HG03095 (cell line): ENCODE measurements around the gene PPP6R1.

Experiments
- ATAC-seq: cut with Tn5 transposase; IDR thresholded peaks from one replicate; pipeline ENCODE4 v1.9.1; 2021; ENCODE audit warnings: moderate library complexity; ENCODE audit not compliant: unreplicated experiment

The PPP6R1 gene

DNA sequence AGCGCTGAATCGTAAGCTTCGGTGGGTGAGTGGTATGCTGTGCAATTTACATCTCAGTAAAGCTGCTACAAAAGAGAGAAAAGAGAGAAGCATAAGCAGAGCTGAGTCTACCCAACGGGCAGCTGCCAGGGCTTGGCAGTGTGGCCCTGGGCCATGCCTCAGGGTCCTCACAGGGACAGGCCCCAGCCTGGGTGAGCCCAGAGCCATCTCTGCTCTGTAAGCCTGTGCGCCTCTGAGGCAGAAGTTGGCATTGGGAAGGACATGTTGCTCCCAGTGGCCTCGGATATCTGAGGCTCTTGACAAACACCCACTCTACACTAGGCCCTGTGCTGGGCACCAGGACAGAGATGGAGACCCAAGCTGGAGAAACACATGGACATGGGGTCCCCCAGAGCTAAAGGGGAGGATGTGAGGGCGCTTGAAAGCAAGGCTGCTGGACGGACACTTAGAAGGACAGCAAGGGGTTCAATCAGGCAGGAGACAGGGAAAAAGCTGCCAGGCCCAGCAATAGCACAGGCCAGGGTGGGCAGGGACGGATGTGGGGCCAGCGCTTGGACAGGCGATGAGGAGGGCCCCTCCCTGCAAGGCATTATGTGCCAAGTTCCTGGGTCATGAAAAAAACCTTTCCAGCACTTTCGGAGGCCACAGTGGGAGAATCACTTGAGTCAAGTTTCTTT is 14.7 kb downstream of the PPP6R1 start:
- no peak for ATAC-seq

- ATAC-seq: no peak
These were observed 16.3 kb downstream of the PPP6R1 start for GRCh38 chr19:55242517-55242916.

DNA sequence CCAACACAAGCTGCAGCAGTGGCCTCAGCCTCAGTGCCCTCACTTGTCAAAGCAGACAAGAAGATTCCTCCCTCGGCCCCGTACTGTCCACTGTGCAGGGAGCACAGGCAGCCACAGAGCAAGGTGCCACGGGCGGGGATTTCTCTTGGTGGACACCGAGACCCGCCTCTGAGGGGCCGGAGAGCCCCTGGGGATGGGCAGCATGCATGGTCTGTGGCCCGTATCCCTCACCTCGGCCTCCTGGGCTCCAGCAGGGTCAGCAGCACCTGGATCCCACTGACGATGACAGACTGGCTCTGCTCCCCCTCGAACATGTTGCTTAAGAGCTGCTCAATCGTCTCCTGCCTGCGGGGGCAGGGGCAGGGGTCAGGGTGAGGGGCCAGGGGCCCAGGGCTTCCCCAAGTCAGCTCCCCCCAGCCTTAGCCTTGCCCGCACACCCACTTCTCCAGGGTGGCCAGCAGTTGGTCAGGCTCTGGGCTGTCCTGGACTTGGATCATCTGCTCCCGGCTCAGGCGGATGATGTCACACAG is 16.8 kb downstream of the PPP6R1 start:
- ATAC-seq: no peak

- ATAC-seq: no peak
These were observed 17.5 kb downstream of the PPP6R1 start for GRCh38 chr19:55241143-55241934.

GRCh38 chr19:55240713-55241020 is 18.1 kb downstream of the PPP6R1 start:
- no peak for ATAC-seq

DNA sequence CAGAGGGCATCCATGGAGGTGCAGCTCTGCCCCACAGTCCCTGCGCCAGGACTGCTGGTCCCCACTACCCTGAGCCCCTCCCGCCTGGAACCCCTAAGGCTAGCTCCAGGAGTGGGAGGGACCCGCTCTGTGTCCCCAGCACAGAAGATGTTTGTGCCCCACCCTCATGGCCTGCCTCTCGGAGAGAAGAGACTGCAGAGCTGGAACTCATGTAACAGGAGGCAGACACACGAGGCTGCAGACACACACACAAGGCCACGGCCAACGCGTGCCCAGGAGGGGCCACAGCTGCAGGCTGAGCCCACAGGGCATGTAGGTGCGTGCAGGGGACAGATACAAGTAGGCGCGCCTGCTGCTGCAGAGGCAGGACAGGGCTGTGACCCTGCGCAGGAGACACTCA is 19.8 kb downstream of the PPP6R1 start:
- no peak for ATAC-seq

DNA sequence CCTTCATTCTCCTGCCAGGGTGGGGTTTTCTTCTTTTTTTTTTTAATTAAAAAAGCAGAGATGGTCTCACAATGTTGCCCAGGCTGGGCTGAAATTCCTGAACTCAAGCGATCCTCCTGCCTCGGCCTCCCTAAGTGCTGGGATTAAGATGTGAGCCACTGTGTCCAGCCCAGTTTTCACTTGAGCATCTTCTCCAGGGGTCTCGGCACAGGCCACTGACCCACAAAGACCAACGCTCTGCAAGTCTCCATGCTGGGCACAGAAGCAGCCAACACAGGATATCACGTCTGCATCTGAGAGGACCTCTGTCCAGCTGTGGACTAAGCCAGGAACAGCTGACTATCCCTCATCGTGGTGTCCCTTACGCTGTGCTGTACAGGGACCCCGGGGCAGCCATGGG is 20.8 kb downstream of the PPP6R1 start:
- ATAC-seq: no peak

DNA sequence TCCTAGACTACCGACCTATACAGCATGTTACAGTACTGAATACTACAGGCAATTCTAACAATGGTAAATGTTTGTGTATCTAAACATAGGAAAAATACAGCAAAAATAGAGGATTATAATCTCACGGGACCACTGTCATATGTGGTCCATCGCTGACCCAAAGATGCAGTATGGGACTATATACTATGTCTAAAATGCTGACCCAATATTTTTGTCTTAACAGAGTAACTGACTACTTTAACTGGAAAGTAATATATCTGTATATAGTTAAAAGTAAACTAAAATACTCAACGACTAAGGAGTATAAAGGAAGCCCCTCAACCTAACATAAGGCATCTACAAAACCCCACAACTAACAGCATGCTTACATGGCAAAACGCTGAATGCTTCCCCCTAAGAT is 25.8 kb downstream of the PPP6R1 start:
- ATAC-seq: no peak

DNA sequence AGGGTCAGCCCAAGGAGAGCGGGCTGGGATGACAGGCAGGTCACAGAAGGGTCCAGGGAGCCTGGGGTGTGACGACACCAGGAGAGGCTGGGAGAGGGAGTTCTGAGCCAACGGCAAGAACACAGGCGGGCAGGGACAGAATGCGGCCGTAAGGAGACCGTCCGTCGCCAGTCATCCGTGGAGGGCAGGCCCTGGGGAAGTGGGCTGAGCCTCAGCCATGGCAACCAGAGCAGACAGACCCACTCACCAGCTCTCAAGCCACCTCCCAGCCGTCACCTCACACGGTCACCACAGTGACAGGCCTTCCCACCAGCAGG is 26.6 kb downstream of the PPP6R1 start:
- ATAC-seq: no peak

- no peak for ATAC-seq
These were observed 27.2 kb downstream of the PPP6R1 start for GRCh38 chr19:55231391-55232285.

DNA sequence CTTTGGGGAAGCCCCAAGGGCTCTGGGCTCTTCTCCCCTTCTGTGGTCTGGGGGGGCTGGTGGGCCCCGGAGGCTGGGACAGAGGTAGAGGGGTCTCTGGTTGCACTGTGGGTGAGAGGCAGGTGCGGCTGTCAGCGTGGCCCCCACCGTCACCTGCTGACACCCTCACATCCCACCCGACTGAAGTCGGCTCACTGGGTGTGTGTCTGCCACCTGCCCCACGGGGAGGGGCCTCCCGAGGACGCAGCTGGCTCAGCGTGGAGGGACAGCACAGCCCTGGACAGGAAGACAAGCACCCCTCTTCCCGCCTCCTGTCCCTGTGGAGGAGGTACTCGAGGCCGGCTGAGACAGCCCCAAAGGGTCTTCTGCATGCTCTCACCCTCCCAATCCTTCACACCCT is 28.0 kb downstream of the PPP6R1 start:
- no peak for ATAC-seq

GRCh38 chr19:55230329-55230728 is 28.5 kb downstream of the PPP6R1 start:
- ATAC-seq: no peak

GRCh38 chr19:55229789-55230182 is 29.0 kb downstream of the PPP6R1 start:
- ATAC-seq: no peak

DNA sequence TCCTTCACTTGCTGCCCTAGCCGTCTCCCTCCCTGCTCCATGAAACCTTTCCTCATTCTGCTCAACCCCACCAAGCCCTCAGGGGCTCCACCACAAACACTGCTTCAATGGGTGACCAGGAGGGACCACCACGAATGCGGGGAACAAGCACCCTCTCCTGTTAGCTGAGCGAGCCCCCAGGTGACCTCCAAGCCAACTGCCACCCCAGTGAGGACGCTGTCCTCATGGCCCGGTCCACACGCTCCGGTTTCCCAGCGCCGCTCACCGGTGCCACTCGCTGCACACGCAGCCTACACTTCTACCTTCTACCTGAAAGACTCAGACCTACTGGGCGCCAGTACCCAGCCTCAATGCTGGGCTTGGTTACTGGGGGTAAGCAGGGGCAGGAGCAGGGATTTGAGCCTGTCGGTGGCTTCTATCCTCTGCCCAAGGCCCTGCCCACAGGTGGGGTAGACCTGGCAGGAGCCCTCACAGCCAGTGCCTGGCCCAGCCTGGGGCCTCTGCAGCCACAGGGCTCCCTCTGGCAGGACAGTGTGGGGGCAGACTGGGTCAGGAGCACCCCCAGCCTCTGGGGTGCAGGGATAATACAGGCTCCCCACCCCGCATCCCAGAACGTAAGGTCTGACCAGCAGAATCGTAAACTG is 29.6 kb downstream of the PPP6R1 start:
- ATAC-seq: no peak

DNA sequence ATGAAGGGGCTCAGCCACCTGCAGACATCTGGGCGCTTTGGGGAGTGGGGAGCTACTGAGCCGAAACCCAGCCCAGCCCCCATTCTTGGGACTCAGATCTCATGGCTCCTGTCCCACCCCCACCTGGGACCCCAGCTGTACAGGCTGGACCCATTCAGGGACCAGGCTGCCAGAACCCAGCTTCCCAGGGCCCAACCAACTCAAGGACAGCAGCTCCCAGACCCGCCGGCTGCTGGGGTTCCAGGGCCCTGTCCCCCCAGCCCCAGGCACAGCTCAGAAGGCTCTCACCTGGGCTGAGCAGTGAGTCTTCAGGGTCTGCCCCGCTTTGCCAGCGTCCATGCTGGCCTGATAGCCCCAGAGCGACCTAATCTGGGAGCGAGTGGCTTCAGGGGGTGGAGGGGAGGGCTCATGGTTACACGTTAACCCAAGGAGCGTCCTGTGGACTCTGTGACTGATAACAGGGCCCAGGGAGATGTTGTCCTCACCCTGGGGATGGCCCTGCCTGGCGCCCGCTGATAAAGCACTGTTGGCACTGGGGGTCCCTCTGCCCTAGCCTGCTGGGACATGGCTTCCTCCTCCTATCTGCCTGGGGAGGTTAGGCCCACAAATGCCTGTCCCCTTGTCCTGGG is 30.3 kb downstream of the PPP6R1 start, which contains the start of gene TMEM86B:
Gene TMEM86B, minus strand, starts transcription at position 361 of the 629 bp plus-strand sequence. Its CDS starts 22 bp downstream, at position 339.
- no peak for ATAC-seq

DNA sequence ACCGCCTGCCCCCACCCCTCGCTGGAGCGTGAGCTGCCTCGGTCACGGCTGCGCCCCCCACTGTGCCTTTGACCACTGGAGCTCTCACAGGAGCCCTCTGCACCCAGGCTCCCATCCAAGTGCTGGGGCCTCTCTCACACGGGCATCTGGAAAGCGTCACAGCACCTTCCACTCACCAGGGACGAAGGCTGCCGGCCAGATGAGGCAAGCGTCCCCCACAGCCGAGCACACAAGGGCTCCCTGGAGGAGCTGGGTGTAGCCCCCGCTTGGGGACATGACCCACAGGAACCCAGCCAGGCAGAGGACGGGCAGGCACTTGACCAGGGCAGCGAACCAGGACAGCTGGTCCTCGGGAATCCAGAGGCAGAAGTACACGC is 30.8 kb downstream of the PPP6R1 start:
- ATAC-seq: no peak

DNA sequence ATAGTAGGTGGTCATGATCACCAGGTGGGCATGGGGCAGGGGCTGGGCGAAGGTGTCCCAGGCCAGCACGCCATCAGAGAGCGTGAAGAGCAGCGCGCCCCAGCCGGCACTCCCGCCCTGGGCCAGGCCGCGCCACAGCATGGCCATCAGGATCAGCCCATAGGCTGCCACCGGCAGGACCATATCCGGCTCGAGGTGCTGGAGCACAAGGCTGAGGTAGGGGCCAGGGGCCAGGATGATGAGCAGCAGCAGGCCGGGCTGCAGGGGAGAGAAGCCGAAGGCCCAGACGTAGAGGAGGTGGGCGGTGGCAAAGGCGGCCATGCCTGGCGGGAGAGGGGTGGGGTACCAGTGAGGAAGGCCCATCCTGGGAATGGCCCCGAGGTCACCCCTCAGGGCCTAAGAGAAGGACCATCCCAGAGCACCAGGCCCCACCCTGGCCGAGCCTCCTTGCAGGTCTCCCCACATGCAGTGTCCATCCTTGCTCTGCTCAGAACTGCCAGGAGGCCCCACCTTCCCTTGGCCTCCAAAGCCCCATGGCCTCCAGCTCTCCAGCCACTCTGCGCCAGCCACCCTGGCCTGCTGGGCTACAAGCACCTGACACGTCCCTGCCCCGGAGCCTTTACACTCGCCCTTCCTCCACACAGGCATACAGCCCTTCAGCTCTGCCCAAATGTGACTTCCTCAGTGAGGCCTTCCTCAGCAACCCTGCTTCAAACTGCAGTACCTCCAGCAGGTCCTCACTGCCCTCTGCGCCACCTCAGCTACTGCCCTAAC is 31.4 kb downstream of the PPP6R1 start:
- ATAC-seq: no peak

- ATAC-seq: no peak
These were observed 32.0 kb downstream of the PPP6R1 start for GRCh38 chr19:55226788-55227187.

GRCh38 chr19:55226273-55226672 is 32.5 kb downstream of the PPP6R1 start:
- no peak for ATAC-seq

DNA sequence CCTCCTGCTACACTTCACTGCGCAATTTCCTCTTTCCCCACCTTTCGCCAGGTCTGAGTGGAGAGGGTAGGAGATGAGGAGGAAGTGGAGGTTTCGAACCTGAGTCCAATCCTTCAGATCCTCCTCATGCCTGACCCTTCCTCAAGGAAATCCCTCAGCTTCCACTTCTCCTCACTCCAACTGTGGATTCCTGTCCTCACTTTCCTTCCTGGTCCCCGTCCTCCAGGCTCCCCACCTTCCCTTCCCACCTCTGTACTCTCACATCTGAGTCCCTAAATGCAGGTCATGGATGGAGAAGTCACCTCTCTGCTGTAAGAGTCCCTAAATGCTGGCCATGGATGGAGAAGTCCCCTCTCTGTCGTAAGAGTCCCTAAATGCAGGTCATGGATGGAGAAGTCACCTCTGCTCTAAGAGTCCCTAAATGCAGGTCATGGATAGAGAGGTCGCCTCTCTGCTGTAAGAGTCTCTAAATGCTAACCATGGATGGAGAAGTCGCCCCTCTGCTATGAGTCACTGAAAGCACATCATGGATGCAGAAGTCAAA is 33.3 kb downstream of the PPP6R1 start:
- ATAC-seq: no peak
